Measurements from ENCODE around the gene CLCN2.

- TF ChIP-seq POLR2A (IDR thresholded peaks at IDR 0.05) = no peak
- no peak for TF ChIP-seq CTCF (IDR thresholded peaks at IDR 0.05 in 8 of 11, conservative IDR thresholded peaks at IDR 0.05 in 3 of 11)
- TF ChIP-seq POLR2AphosphoS5 (IDR thresholded peaks at IDR 0.05) = peak in 1 of 3 donors; percentile 40
Observed at GRCh38 chr3:184344579-184345316, 16.7 kb downstream of the CLCN2 start.

Data from spleen (tissue), 7 donors.